NCI-H446 (cell line): ENCODE results near the gene EID2.
A peak's percentile ranks its signal among the peaks of the same experiment; 100 is the strongest.

Experiments
- DNase-seq, 2 experiments: peaks; one replicate each; lab custom pipeline; 2025; lab: John Stamatoyannopoulos, UW

Gene EID2

DNA sequence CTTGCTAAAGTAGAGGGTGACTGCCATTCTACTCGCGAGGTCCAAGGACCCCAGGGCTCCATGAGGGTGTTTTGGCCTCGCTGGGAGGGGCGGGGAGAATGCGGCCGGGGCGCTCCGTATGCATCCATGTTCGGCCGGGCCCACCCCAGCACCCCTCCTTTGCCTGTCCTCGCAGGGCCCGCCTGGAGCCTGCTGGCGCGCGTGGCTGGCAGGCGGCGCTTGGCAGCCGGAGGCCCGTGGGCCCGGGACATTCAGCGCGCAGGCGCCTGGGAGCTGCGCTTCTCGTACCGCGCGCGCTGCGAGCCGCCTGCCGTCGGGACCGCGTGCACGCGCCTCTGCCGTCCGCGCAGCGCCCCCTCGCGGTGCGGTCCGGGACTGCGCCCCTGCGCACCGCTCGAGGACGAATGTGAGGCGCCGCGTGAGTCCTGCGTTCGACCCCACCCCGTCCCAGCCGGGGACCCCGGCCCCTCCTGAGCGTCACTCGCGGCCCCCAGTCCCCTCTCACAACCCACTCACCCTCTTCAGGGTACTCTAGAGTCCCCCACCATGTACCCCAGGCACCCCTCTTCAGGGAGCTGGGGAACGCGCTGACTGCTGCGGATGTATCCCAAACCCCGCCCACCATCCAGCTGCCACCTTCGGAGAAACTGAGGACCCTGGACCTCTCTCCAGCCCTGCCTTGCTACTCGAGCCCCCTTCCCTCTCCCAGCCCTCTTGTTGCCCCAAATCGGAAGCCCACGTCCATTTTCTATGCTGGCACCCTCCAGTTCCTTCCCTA lies 37.1 kb downstream of the EID2 start:
- no peak for DNase-seq

- DNase-seq: no peak
Observed at GRCh38 chr19:39501340-39501739, 38.6 kb downstream of the EID2 start.

GRCh38 chr19:39500543-39500942 lies 39.4 kb downstream of the EID2 start:
- no peak for DNase-seq

- no peak for DNase-seq
Observed at GRCh38 chr19:39499932-39500331, 40.0 kb downstream of the EID2 start.

GRCh38 chr19:39498798-39499642 lies 40.9 kb downstream of the EID2 start, which contains the start of gene DLL3:
Gene DLL3, plus strand, starts transcription at chr19:39498947. Its CDS starts 28 bp downstream, at chr19:39498975.
- DNase-seq: no peak

GRCh38 chr19:39497996-39498797 lies 41.8 kb downstream of the EID2 start:
- DNase-seq: peak in 1 of 2 experiments; percentile 72

GRCh38 chr19:39497701-39497995 lies 42.3 kb downstream of the EID2 start:
- DNase-seq: no peak

DNA sequence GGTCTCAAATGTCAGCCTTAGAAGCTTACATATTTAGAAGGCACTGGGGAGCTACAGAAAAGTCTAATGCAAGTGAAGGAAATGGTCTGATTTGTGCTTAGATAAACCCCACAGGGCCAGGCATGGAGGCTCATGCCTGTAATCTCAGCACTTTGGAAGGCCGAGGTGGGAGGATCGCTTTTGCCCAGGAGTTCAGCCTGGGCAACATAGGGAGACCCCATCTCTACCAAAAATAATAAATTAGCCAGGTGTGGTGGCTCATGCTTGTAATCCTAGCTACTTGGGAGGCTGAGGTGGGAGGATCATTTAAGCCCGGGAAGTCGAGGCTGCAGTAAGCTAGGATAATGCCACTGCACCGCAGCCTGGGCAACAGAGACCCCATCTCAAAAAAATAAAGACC lies 43.9 kb downstream of the EID2 start:
- DNase-seq: no peak

GRCh38 chr19:39494661-39495060 lies 45.3 kb downstream of the EID2 start:
- no peak for DNase-seq

GRCh38 chr19:39492788-39493187 lies 47.2 kb downstream of the EID2 start:
- no peak for DNase-seq

- DNase-seq: no peak
Observed at GRCh38 chr19:39492225-39492624, 47.7 kb downstream of the EID2 start.

DNA sequence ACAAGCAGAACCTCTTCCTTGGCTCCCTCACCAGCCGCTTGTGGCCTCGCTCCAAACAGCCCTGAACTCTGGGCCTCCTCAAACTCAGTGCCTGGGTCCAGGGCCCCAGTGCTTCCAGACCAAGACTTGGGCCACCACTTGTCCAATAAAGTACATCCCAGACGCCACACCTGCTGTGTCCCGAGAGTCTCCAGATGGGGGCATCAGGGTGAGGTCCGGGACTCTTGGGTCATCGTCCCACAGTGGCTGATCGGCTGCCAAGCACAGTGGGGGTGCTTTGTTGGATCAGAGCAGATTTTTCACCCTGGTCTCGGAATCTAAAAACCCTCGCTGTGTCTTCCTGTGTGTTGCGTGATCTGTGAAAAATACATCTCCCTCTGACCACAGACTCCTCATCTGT lies 50.2 kb downstream of the EID2 start:
- no peak for DNase-seq
